GM18873 (cell line): ENCODE data around the gene PCCB.
"Not testable (repeated sequence)": the region's sequence is repeated elsewhere in the genome, so short reads cannot be mapped to it uniquely, and the experiment has no call there.

Experiments
- ATAC-seq: cut with Tn5 transposase; IDR thresholded peaks from one replicate; pipeline ENCODE4 v1.9.1; 2021; ENCODE audit warnings: mild to moderate bottlenecking, moderate library complexity, moderate number of reproducible peaks; ENCODE audit not compliant: unreplicated experiment, low FRiP score

PCCB gene

DNA sequence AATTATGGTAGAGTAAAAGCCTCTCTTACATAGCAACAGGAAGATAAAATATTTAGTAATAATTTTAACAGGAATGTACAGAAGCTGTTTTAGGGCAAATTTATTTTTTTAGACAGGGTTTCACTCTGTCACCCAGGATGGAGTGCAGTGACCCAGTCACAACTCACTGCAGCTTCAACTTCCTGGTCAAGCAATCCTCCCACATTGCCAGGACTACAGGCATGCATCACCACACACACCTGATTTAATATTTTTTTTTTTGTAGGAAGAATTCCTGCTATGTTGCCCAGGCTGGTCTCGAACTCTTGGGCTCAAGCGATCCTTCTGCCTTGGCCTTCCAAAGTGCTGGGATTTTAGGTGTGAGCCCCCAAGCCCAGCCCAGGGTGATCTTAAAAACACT is 61.1 kb downstream of the PCCB start:
- no peak for ATAC-seq

DNA sequence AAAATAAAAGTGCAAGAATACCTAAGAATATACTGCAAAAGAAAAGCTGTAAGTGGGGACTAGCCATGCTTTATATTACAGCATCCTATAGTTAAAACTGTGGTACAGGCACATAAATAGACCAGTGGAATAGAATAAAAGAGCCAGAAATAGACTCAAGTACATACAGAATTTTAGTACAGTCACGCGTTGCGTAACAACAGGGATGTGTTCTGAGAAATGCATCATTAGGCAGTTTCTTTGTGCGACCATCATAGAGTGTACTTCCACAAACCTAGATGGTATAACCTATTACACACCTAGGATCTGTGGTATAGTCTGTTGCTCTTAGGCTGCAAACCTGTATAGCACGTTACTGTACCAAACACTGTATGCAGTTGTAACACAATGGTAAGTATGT is 61.8 kb downstream of the PCCB start:
- no peak for ATAC-seq

GRCh38 chr3:136326316-136326715 is 76.2 kb downstream of the PCCB start:
- ATAC-seq: no peak

DNA sequence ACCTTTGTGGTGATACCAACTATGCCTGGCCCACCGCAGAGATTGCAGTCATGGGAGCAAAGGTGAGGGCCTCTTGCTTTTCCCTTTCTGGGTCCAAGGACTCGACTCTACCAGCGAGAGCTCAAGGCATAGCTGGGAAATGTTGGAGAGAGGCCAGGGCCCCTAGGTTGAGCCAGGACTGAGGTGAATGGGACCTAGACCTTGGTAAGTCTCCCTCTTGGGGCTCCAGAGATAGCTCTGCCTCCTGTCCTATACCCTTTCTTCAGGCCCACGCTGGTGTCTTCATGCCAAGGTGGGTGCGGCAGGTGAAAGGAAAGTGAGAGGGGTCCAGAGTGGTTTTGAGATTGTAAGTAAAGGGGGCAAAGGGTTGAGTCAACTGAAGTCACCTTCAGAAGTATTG is 77.5 kb downstream of the PCCB start:
- ATAC-seq: no peak

- ATAC-seq: no peak
Observed at GRCh38 chr3:136329593-136329992, 79.5 kb downstream of the PCCB start.

GRCh38 chr3:136330900-136331299 is 80.8 kb downstream of the PCCB start:
- no peak for ATAC-seq

DNA sequence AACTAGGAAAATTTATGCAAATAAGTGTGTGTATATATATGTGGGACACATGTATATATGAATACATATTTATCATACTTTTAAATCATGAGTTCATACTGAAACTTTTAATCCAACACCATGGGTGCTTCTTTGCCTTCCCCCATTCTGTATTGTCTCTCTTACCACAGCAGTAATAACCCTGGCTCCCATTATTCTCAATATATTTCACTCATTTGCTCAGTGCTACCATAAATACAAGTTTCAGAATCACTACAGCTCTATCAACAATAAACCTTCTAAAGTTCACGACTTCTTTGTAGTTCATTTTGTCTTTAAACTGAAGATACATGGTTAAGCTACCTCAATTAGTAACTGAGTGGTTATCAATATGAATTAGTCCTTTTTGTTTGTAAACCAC is 82.2 kb downstream of the PCCB start:
- ATAC-seq: no peak

- no peak for ATAC-seq
Observed at GRCh38 chr3:136332776-136333175, 82.6 kb downstream of the PCCB start.

DNA sequence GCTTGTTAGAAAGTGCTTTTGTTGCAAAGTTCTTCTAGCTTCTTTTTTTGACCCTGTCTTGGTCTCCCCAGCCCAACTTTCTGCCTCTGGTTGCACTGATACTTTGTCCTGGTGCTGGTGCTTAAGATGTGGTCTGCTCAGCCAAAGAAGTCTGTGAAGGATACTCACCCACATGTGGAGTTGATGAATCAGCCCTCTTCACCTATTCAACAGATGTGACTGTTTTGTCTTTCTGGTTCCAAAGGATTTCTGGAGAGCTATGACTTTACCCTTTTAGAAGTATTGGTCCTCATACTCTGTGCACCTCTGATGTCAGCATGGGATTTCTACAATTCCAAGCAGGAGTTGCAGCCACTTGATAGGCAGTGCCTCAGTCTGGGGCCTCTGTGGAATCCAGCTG is 84.1 kb downstream of the PCCB start:
- no peak for ATAC-seq

GRCh38 chr3:136334726-136335125 is 84.6 kb downstream of the PCCB start:
- ATAC-seq: not testable (repeated sequence)

DNA sequence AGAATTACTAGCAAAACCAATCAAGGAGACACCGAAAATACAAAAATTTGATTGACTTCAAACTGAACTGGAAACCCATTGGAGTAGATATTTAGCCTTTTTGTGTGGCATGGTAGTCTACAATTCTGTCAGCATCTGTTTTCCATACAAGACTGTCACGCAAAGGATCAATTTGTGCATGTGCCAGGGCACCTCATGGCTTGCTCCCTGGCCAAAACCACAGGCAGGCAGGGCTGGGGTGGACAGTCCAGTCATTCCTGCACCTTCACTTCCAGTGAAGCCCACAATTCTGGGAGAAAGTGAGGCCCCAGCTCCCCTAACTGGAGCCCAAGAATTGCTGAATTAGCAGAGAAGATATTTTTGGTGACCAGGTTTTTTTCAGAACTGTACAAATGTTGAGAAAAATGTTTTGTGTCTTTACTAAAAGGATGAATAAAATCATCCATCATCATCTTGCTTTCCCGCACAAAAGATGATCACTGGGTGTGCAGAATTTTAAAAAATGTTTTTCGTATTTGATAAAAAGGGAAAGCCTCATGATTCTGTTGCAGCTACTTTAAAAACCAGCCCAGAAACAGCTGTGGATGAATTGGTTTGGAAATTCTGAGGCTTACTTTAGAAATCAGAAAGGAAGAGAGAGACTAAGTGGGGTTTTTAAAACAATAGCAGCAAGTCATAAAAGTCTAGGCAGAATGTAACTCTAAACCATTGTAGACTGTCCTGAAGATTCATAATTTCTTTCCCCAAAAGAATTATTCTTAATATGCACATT is 86.4 kb downstream of the PCCB start:
- ATAC-seq: no peak

DNA sequence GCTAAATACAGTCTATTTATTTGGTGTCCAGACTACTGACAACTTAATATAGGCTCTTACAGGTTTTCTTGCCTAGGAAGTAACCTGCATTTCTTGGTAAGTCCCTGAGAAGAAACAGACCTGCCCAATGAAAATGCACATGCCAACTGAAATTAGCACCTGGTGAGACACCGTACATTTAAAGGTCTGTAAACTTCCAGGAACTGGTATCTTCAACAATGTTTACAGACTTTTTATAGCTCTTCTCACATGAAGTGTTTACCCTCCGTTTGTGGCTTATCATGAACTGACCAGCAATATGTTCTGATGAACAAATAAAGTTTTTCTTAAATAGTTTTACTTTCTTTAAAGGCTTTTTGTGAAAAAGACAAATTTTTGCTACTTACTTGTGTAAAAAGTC is 93.3 kb downstream of the PCCB start:
- no peak for ATAC-seq

DNA sequence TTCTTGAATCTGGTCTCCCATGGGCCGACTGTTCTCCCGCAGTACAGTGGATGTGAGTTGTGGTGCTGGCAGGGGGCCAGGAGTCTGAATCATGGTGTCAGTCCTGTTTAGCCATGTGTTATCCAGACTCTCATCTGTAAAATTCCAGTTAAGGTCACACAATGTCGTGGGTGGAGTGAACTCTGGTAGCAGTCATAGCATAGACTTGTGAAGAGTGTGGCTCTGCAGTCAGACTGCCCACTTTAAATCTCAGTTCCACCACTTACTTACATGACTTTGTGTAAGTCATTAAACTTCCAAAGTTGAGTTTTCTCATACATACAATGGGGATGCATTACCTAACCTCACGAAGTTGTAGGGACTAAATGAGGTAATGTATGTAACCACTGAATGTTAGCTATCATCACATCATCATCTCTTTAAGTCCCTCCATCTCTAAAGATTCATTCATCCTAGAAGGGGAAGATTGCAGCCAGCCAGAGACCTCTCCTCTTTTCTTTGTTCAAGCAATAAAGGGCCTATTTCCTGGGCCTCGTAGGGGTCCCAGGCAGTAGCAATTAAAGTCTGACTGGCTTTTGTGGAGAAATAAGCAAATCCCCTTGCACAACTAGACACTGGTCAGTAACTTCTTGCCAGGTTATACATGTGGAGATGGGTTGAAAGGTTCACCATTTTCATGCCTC is 93.9 kb downstream of the PCCB start:
- ATAC-seq: no peak

- no peak for ATAC-seq
Observed at GRCh38 chr3:136346486-136346885, 96.3 kb downstream of the PCCB start.

DNA sequence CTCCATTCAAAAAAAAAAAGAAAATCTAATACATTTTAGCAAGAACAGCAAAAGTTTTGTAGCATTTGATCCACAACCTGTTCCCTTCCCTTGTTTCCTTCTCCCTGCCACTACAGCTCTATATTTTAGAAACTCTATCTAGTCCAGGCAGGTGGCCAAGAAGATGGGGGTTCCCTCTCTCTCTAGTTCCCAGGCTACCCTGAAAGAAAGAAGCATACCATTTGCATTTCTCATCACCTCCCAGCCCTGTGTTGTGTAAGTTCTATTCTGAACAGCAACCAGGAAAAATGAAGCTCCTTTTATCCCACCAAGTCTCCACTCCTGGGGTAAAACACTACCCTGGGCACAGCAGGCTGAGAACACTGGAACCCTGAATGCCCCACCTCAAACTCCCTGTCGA is 100.0 kb downstream of the PCCB start:
- no peak for ATAC-seq

GRCh38 chr3:136350557-136350956 is 100.4 kb downstream of the PCCB start:
- ATAC-seq: no peak

DNA sequence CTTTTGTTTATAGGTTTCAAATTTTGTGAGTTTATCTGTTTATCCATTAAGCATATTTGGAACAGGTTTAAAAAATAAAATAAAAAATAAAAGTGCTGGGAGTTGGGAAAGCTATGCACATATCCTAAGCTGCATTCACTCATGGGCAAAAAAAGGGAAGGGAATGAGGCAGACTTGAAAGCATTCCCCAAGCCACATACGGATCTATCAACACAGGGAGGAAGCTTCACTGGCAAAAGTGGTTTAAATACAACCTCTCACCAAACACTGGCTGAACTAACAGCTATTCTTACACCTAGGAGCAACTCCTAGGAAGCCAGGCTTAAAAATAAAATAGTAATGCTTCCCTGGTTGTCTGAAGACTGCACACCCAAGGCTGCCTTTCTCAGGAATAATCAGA is 101.2 kb downstream of the PCCB start:
- ATAC-seq: no peak

DNA sequence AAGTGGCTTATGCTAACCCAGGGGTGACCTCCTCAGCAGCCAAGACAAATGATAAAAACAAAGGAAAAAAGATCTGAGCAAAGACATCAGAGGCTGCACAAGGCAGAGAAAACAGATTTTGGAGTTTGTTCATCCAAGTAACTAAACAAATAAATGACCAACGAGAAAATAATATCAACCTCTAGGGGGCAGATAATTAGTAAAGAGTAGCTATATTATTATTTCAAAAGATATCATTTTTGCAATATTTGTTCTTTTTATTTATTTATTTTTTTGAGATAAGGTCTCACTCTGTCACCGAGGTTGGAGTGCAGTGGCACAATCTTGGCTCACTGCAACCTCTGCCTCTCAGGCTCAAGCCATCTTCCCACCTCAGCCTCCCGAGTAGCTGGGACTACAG is 101.8 kb downstream of the PCCB start:
- no peak for ATAC-seq

DNA sequence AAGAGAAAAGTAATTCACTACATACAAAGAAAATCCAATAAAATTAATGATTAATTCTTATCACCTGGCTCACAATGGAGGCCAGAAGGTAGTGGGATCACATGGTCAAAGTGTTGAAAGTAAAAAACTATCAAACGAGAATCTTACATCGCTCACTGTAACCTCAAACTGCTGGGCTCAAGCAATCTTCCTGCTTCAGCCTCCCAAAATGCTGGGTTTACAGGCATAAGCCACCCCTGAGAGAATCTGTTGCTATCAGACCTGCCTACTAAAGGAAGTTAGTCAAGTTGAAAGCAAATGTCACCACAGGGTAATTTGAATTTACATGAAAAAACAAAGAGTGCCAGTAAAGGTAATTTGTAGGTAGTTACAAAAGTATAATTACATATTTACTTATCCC is 103.3 kb downstream of the PCCB start:
- peak; percentile 60 for ATAC-seq

- no peak for ATAC-seq
Observed at GRCh38 chr3:136366289-136366688, 116.1 kb downstream of the PCCB start.

GRCh38 chr3:136375800-136376199 is 125.7 kb downstream of the PCCB start:
- not testable (repeated sequence) for ATAC-seq

DNA sequence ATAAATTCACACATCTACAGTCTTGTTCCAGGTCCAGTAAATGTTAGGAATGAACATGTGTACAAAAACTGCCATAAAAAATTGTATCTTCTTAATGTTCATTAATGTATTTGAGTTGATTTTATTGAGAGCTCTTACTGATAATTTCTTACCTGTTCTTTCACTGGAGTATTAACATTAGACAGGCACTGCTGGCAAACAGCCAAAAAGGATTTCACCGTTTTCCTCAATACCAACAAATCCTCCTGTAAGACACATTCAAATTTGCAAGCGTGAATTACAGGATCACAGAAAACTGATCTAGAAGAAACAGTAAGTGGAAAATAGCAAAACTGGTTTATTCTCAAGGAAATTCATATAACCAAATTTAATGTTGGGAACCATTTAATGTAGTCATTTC is 127.4 kb downstream of the PCCB start:
- ATAC-seq: no peak
